GM12891 (cell line): ENCODE data around the gene R3HDM2.

Source experiments
- POLR2A ChIP-seq: IDR thresholded peaks from 2 replicates; pipeline ENCODE4 v1.6.1; 2011; ENCODE audit warnings: low read depth, low read length, control low read depth
- POLR2AphosphoS5 ChIP-seq: IDR thresholded peaks from 2 replicates; pipeline ENCODE4 v1.6.1; 2011; ENCODE audit warnings: low read depth, low read length, control low read depth
- POU2F2 ChIP-seq: IDR thresholded peaks from 2 replicates; pipeline ENCODE4 v1.6.1; 2011; ENCODE audit warnings: low read depth, mild to moderate bottlenecking, control low read depth, low read length, moderate library complexity
- TAF1 ChIP-seq: IDR thresholded peaks from 2 replicates; pipeline ENCODE4 v1.6.1; 2011; ENCODE audit warnings: low read depth, low read length, control low read depth

DNA sequence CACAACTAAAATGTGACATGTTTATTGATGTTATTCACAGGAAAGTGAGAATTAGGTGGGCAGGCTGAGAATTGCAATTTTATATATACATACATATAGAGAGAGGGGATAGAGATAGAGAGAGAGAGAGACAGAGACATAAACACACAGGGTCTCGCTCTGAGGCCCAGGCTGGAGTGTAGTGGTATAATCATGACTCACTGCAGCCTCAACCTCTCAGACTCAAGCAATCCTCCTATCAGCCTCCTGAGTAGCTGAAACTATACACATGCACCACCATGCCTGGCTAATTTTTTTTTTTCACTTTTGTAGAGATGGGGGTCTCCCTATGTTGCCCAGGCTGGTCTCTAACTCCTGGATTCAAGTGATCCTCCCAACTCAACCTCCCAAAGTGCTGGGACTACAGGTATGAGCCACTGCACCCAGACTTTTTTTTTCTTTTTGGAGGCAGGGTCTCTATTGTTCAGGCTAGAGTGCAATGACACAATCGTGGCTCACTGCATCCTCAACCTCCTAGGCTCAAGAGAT, 49.1 kb downstream of the R3HDM2 start:
- TF ChIP-seq POLR2AphosphoS5 = no peak
- no peak for TF ChIP-seq POLR2A
- no peak for TF ChIP-seq POU2F2
- TF ChIP-seq TAF1 = no peak
